HEK293 (cell line): ENCODE results near the gene FNDC1.

Experiments
- CTCF ChIP-seq: fragments of 450-650 bp; formaldehyde crosslinking; IDR thresholded peaks from 2 replicates; pipeline ENCODE4 v1.5.1; 2016; ENCODE audit warnings: missing biosample characterization, missing genetic modification characterization
- GLIS1 ChIP-seq: fragments of 450-650 bp; formaldehyde crosslinking; IDR thresholded peaks from 2 replicates; pipeline ENCODE4 v1.5.1; 2016; ENCODE audit warnings: missing biosample characterization, missing genetic modification characterization
- KLF7 ChIP-seq: fragments of 450-650 bp; formaldehyde crosslinking; IDR thresholded peaks from 2 replicates; pipeline ENCODE4 v1.5.1; 2016; ENCODE audit warnings: missing biosample characterization, missing genetic modification characterization, borderline replicate concordance
- PBX3 ChIP-seq: sonication (generic); formaldehyde crosslinking; IDR thresholded peaks from 2 replicates; pipeline ENCODE4 v1.8.1; 2022; ENCODE audit warnings: mild to moderate bottlenecking, moderate library complexity, missing genetic modification reagents
- REPIN1 ChIP-seq: fragments of 450-650 bp; formaldehyde crosslinking; IDR thresholded peaks from 2 replicates; pipeline ENCODE4 v1.5.1; 2017; ENCODE audit warnings: missing biosample characterization, missing genetic modification characterization, low read depth
- ZBTB1 ChIP-seq: fragments of 450-650 bp; formaldehyde crosslinking; IDR thresholded peaks from 2 replicates; pipeline ENCODE4 v1.5.1; 2016; ENCODE audit warnings: missing biosample characterization, missing genetic modification characterization
- ZBTB21 ChIP-seq: fragments of 450-650 bp; formaldehyde crosslinking; IDR thresholded peaks from 2 replicates; pipeline ENCODE4 v1.5.1; 2017; ENCODE audit warnings: missing biosample characterization, missing genetic modification characterization
- ZNF175 ChIP-seq: fragments of 450-650 bp; formaldehyde crosslinking; IDR thresholded peaks from 2 replicates; pipeline ENCODE4 v1.5.1; 2016; ENCODE audit warnings: missing biosample characterization, missing genetic modification characterization
- ZNF366 ChIP-seq: fragments of 450-650 bp; formaldehyde crosslinking; conservative IDR thresholded peaks from 2 replicates; pipeline ENCODE4 v1.5.1; 2016; ENCODE audit warnings: missing biosample characterization, missing genetic modification characterization
- ZNF621 ChIP-seq: fragments of 450-650 bp; formaldehyde crosslinking; IDR thresholded peaks from 2 replicates; pipeline ENCODE4 v1.5.1; 2017; ENCODE audit warnings: missing biosample characterization, missing genetic modification characterization
- ZNF654 ChIP-seq: fragments of 450-650 bp; formaldehyde crosslinking; IDR thresholded peaks from 2 replicates; pipeline ENCODE4 v1.5.1; 2016; ENCODE audit warnings: low read depth, missing biosample characterization, missing genetic modification characterization
- ZNF777 ChIP-seq: fragments of 450-650 bp; formaldehyde crosslinking; IDR thresholded peaks from 2 replicates; pipeline ENCODE4 v1.5.1; 2017; ENCODE audit warnings: missing biosample characterization, missing genetic modification characterization, borderline replicate concordance
- ZNF843 ChIP-seq: fragments of 450-650 bp; formaldehyde crosslinking; IDR thresholded peaks from 2 replicates; pipeline ENCODE4 v1.5.1; 2016; ENCODE audit warnings: missing biosample characterization, missing genetic modification characterization
- ZSCAN30 ChIP-seq: fragments of 450-650 bp; IDR thresholded peaks from 2 replicates; pipeline ENCODE4 v1.5.1; 2018; ENCODE audit warnings: missing biosample characterization, mild to moderate bottlenecking, missing genetic modification characterization, moderate library complexity

GRCh38 chr6:159317430-159317829 lies 148.2 kb downstream of the FNDC1 start:
- no peak for TF ChIP-seq GLIS1 (tag by site-specific recombination)
- TF ChIP-seq CTCF (tag by site-specific recombination): no peak
- no peak for TF ChIP-seq PBX3 (CRISPR knock-in tag)
- no peak for TF ChIP-seq ZNF654 (tag by site-specific recombination)
- no peak for TF ChIP-seq ZNF366
- no peak for TF ChIP-seq ZSCAN30 (tag by site-specific recombination)
- no peak for TF ChIP-seq KLF7
- TF ChIP-seq ZNF175 (tag by site-specific recombination): no peak
- TF ChIP-seq ZBTB21: no peak
- TF ChIP-seq ZNF621: no peak
- no peak for TF ChIP-seq ZNF777 (tag by site-specific recombination)
- TF ChIP-seq ZNF843 (tag by site-specific recombination): no peak
- no peak for TF ChIP-seq REPIN1 (tag by site-specific recombination)
- TF ChIP-seq ZBTB1: no peak
